DOHH2 (cell line): Measurements from ENCODE around the gene CCDC158.

ENCODE experiments used
- CTCF ChIP-seq: fragments of 200-600 bp; sonication (generic); IDR thresholded peaks from one replicate; pipeline ENCODE4 v1.5.1; 2014; ENCODE audit warnings: antibody characterized with exemption, mild to moderate bottlenecking, low read depth, low read length; ENCODE audit not compliant: poor library complexity, severe bottlenecking
- EZH2phosphoT487 ChIP-seq: fragments of 200-600 bp; sonication (generic); IDR thresholded peaks from 2 replicates; pipeline ENCODE4 v1.6.1; 2017; ENCODE audit warnings: borderline replicate concordance, mild to moderate bottlenecking, antibody characterized with exemption, low read length, moderate library complexity, mixed read lengths

GRCh38 chr4:76426272-76426671, 5.3 kb upstream of the CCDC158 start:
- TF ChIP-seq CTCF = no peak
- no peak for TF ChIP-seq EZH2phosphoT487
